ENCODE measurements around the gene GALNT13. TPM values are rescaled to one million over a fixed set of nuclear protein-coding genes. Genes with fewer than 3 reads are reported as not detected.

Gene GALNT13
- total and polyA plus RNA-seq, 12 donors = 0.54 to 11.8 (median 3.1) TPM; not detected in 1

DNA sequence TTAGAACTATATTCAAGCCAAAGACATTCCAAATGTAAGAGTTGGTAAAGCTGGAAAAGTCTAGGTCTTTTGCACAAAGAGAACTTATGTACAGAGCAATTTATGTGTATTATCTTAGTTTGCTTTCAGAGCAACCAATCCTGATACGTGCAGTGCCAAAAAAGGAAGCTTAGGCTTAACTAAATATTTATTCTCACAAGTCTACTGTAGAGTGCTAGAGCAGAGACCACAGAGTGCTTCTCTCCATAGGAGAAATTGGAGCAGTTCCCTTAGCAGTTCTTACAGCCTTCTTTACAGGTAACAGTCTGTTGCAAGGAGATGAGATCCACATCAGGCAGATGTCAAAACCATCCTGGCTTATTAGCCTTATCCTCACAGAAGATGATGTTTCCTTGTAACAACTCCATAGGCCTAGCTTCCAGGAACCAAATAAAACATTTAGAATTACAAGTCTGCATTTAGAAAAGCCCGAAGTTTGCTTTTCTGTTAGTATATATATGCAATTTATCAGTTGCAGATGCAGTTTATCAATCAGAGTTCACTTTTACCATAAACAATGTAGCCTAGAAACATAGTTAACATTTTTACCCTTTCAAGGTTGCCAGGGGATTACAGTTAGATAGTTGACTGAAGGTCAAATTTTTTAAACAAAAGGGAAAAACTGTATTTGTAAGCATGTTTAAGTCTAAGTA, 576.2 kb downstream of the GALNT13 start:
- Histone ChIP-seq H3K27ac (no peak overlapping the region), H3K9me3 (replicated peaks in 1 of 3) (no peaks in the 10 kb centered on the region), H3K36me3 (replicated peaks in 1 of 2) (no peaks in the 10 kb centered on the region), H3K4me3 (no peak overlapping the region), H3K27me3 (no peaks in the 10 kb centered on the region), H3K4me1 (replicated peaks in 1 of 2) (no peaks in the 10 kb centered on the region)
- intact Hi-C loops (cut with DNase I) = no loop called here
- WGBS, 4 donors = 72 to 89% (median 84%) methylated on average over 2 of the region's 2 CpGs
- TF ChIP-seq, protein P1, sequence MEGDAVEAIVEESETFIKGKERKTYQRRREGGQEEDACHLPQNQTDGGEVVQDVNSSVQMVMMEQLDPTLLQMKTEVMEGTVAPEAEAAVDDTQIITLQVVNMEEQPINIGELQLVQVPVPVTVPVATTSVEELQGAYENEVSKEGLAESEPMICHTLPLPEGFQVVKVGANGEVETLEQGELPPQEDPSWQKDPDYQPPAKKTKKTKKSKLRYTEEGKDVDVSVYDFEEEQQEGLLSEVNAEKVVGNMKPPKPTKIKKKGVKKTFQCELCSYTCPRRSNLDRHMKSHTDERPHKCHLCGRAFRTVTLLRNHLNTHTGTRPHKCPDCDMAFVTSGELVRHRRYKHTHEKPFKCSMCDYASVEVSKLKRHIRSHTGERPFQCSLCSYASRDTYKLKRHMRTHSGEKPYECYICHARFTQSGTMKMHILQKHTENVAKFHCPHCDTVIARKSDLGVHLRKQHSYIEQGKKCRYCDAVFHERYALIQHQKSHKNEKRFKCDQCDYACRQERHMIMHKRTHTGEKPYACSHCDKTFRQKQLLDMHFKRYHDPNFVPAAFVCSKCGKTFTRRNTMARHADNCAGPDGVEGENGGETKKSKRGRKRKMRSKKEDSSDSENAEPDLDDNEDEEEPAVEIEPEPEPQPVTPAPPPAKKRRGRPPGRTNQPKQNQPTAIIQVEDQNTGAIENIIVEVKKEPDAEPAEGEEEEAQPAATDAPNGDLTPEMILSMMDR (IDR thresholded peaks at IDR 0.05) = no peak
- no peak for TF ChIP-seq POLR2A (IDR thresholded peaks at IDR 0.05)
- no peak for DNase-seq

DNA sequence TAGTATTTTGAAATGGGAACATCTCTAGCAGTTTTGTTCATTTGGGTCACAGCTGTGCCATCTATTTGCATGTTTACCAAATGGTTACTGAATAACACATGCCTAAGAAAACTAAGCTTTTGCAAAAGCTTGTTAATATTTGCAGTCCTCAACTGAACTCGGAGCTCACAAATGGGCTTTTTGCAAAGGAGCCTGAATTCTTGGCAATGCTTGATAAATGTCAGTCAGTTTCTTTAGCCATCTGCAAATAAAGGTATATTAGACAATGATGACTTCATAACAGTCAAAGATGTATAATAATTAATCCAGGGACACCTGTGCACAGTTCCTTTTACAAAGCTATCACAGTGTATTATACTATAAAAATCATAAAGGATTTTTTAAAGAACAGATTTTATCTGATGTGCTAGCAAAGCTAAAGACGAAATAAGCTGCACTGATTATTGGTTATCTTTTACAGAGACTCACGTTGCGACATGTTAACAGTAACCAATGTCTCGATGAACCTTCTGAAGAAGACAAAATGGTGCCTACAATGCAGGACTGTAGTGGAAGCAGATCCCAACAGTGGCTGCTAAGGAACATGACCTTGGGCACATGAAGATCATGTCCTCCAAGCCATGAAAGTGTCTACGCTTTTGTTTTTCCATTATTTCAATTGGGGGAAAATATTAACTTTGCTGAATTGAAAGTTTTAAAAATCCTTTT, 578.4 kb downstream of the GALNT13 start:
- intact Hi-C loops (cut with DNase I) = no loop called here
- H3K4me1 ChIP-seq (replicated peaks in 1 of 2) = no peaks in the 10 kb centered on the region
- WGBS, 4 donors = 72 to 77% (median 76%) methylated on average over 6 of the region's 6 CpGs
- no peaks in the 10 kb centered on the region for H3K9me3 ChIP-seq (replicated peaks in 1 of 3)
- no peak for DNase-seq
- H3K36me3 ChIP-seq (replicated peaks in 1 of 2) = no peaks in the 10 kb centered on the region
- TF ChIP-seq, protein P1 (IDR thresholded peaks at IDR 0.05) = no peak
- TF ChIP-seq POLR2A (IDR thresholded peaks at IDR 0.05) = no peak
- H3K27ac ChIP-seq = no peak overlapping the region
- no peaks in the 10 kb centered on the region for H3K27me3 ChIP-seq
- H3K4me3 ChIP-seq = no peak overlapping the region

DNA sequence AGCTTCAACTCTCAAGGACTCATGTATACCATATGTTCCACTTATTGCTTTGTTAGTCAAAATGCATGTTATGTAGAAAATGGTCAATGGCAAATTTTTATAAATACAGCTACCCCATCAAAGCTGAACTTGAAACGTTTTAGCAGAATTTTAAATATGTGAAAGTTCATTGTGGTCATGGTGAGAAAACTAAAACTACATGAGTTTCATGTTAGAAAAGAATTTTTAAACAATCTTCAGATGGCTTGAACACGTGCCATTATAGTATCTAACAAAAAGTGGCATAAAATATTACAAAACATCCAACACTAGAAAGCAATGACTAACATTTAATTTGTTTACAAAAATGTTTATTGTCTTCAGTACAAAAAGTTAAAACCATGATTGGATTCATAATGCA, 580.7 kb downstream of the GALNT13 start:
- Histone ChIP-seq H3K27ac (no peak overlapping the region), H3K4me3 (no peak overlapping the region), H3K36me3 (replicated peaks in 1 of 2) (no peaks in the 10 kb centered on the region), H3K4me1 (replicated peaks in 1 of 2) (no peaks in the 10 kb centered on the region), H3K27me3 (no peaks in the 10 kb centered on the region), H3K9me3 (replicated peaks in 1 of 3) (no peaks in the 10 kb centered on the region)
- no peak for DNase-seq
- 49 to 72% (median 63%) methylated on average over 2 of the region's 2 CpGs for WGBS, 4 donors
- TF ChIP-seq, protein P1 (IDR thresholded peaks at IDR 0.05) = no peak
- no peak for TF ChIP-seq POLR2A (IDR thresholded peaks at IDR 0.05)
- intact Hi-C loops (cut with DNase I) = no loop called here

DNA sequence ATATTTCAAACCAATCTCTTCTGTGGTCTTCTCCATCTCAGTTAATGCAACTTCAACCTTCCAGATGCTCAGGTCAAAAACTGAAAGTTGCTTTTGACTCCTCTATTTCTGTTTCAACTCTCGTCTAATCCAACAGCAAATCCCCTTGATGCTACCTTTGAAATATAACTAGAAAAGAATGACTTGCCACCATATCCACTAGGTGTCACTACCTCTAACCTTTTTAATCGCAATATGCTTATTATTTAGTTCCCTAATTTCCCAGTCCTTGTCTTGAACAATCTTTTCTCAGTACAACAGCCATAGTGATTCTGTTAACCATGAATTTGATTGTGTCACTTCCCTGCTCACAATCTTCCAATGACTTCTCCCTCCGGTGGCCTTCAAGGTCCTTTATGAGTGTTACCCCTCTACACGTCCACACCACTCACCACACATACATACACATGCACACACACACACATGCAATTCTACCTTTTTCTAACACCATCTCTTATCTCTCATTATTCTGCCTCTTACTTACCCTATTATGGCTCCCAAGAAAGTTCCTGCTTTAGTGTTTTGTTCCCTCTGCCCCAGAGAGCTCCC, 581.3 kb downstream of the GALNT13 start:
- no peaks in the 10 kb centered on the region for H3K27me3 ChIP-seq
- no peaks in the 10 kb centered on the region for H3K36me3 ChIP-seq (replicated peaks in 1 of 2)
- no peaks in the 10 kb centered on the region for H3K4me1 ChIP-seq (replicated peaks in 1 of 2)
- no peak overlapping the region for H3K4me3 ChIP-seq
- TF ChIP-seq POLR2A (IDR thresholded peaks at IDR 0.05) = no peak
- TF ChIP-seq, protein P1 (IDR thresholded peaks at IDR 0.05) = peak in 2 of 6 experiments; percentile 15 to 24
- intact Hi-C loops (cut with DNase I) = no loop called here
- WGBS, 4 donors = 39 to 60% (median 49%) methylated on average over 4 of the region's 4 CpGs
- no peak overlapping the region for H3K27ac ChIP-seq
- DNase-seq = no peak
- no peaks in the 10 kb centered on the region for H3K9me3 ChIP-seq (replicated peaks in 1 of 3)

Data from adrenal gland (tissue), 12 donors.